GM21526 (cell line): ENCODE data around the gene PECR.
A peak's percentile ranks its signal among the peaks of the same experiment; 100 is the strongest.
"Not testable (repeated sequence)": the region's sequence is repeated elsewhere in the genome, so short reads cannot be mapped to it uniquely, and the experiment has no call there.

Experiments used
- ATAC-seq: cut with Tn5 transposase; IDR thresholded peaks from one replicate; pipeline ENCODE4 v1.9.1; 2021; ENCODE audit warnings: moderate library complexity; ENCODE audit not compliant: unreplicated experiment, low FRiP score

The PECR gene

DNA sequence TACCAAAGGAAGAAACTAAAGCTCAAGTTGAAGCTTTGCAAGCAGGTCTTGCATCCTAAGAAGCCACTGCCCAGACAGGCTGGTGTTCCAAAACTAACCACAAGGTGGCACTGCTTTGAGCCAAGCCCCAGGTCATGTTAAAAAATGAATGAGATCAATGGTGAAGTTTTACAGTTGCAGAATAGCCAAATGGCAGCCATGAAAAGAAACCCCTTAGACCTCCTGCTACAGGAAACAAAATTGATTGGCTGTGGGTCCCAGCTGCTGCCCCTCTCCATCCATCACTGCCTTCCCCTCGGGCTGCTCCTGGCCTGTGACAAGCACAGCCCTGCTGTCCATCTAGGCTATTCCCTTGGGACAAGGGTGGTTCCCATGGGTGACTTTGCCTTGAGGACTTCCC lies 47.5 kb downstream of the PECR start:
- ATAC-seq: peak; percentile 55

DNA sequence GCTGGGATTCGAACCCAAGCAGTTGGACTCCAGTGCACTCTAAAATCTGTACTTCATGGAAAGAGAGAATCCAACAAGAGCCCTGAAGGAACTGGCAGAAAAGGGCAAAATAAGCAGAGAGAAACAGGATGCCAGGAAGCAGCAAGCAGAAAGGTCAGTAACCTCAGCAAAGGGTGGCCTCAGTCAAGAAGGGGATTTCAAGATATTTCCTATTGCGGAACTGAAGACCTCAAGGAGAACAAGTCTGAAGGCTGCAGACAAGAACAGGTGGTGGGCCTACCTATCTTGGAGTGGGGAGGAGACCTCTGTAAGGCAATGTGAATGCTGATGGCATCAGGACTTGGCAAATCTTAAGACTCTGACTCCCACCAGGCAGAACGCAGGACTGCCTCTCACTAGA lies 48.2 kb downstream of the PECR start:
- ATAC-seq: no peak

DNA sequence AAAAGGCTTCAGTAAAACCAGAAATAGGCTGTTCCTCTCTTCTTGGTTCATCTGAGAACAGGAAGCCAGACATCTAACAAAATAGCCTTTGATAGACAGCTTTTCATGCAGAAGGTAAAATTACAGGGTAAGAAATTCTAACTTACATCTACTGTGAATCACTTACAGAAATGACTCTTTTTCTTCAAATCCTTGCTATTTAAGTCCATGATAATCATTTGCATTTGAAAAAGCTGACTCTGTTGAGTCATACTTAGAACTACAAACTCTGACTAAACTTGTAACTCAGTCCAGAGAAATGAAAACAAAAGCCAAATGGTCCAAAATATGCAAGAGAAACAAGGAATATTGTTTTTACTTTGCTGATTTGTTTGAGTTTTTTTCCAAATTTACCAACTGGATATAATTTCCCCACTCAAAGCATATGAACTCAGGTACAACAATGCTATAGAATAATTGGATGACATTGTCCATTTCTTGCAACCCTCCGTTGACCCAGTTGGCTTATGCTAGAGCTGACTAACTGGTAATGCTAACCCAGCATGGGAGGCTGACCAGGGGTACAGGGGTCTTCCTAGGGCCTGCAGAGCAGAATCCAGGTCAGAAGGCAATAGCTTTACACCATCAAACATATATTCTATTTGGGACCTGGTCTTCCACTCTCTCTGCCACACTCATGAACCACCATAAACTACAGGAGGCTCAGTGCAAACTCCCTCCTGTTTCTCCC lies 49.5 kb downstream of the PECR start:
- ATAC-seq: peak; percentile 74

DNA sequence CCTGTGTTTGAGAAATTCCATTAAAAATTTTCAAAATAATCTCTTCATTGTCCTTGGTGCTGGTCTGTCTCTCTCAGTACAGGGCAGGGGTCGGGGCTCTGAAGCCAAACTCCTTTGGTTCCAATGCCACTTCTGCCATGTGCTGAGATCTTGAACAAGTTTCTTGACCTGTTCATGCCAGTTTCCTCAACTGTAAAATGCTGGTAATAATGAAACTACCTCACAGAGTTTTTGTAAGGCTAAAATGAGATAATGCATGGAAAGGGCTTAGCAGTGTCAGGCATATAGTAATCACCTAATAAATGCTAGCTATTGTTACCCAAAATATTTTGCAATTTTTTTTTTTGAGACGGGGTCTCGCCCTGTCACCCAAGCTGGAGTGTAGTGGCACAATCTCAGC lies 51.4 kb downstream of the PECR start:
- ATAC-seq: no peak

DNA sequence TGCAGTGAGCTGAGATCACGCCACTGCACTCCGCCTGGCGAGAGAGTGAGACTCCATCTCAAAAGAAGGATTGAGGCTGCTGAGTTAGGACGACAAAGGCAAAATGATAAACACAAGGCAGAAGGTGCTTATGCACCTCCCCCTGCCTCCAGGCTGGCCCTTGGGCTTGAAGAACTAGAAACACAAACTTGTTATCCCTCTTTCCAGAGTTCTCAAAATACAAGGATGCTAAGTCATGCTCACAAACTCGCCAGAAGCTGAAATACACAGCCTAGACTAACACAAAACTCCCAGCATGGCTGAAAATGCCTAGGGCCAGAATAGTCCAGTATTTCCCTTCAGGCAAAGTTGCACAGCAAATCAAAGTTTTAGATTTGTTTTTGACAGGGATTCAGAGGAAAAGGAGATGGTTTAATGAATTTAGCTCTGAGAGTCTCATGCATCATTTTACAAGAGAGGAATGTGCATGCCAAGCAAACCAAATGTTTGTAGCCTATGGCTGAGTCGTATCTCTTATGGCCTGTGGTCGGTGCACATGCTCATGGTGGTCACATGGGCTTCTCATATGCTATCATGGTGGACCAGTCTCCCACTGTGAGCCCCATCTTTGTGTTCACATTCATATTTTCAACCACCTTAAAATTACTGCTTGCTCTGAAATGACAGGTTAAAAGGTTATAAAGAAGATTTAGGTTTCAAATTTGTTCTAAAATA lies 52.0 kb downstream of the PECR start:
- no peak for ATAC-seq

DNA sequence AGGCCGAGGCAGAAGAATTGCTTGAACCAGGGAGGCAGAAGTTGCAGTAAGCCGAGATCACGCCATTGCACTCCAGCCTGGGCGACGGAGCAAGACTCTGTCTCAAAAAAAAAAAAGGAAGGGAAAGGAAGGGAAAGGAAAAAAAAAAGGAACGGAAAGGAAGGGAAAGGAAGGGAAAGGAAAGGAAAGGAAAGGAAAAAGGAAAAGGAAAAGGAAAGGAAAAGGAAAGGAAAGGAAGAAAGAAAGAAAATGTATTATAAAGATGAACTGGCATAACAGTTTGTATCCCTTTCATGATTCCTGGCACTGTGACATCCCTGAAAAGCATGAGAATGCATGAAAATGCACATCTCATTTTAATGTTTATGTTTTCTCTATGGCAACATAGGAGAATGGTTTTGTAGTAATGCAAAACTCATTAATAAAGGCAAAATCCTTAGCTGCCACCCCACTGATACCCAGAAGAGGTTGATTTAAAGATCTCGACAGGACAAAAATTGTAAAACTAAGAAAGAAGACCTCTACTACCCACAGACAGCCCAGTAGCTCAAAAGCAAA lies 56.8 kb downstream of the PECR start:
- ATAC-seq: no peak

DNA sequence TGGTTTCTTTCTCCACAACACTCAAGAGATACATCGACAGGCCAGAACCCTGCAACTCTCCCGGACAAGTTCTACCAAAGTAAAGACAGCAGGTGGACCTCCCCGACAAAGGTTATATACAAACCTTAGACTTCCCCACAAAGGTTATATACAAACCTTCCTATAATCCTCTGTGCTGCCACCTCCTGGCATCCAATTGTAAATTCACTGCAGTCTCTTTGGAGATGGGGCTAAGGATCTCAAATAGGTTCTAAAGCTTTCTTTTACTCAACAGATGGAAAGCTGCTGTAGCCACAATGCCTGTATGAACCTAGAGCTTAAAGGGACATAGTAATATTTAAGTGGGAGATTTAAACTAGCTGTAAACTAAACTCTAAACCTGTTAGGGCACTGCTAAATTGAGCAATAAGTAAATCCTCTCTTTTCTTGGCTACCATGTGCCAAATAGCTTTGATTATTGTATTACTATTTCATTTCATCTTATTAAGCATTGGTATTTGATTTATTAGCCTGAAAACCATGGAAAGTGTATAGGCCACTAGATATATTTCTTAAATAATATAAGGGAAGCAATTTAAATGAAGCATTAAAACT lies 58.5 kb downstream of the PECR start:
- ATAC-seq: peak; percentile 64

DNA sequence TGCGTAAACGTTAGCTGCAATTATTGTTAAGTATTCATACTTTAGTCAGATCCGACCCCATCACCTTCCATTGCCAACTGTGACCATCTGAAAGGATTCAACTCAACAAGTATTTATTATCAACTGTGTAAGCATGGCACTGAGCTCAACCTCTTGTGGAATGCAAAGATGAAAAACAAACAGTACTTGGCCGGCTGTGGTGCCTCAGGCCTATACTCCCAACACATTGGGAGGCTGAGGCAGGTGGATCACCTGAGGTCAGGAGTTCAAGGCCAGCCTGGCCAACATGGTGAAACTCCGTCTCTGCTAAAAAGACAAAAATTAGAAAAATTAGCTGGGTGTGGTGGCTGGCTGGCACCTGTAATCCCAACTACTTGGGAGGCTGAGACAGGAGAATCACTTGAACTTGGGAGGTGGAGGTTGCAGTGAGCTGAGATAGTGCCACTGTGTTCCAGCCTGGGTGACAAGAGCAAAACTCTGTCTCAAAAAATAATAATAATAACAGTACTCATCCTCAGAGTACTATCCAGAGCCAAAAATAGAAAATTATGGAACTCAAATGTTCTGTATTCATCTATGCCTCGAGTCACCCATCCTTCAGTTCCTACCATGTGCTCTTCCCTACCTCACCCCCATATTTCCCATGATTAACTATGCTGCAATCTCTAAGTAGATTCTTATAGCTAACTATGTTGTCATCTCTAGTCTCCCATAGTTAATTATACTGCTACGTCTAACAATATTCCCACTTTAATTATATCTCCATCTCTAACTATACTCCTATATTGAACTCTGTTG lies 59.6 kb downstream of the PECR start:
- ATAC-seq: no peak

DNA sequence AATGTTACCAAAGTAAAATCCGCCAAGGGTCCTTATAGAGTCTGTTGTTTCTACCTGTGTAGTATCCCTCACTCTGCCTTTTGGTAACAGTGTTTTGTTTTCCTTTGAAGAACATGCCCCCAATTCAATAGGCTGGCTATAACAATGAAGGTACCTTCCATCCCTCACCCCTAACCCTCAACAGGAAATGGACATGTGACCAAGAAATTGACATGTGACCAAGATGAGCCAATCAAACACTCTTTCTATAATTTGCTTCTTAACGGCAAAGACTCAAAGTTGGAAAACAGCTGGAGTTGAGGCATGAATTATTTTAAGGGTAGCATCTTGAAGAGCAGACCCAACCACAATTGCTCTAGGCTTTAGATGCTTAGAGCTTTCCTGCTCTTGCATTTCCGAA lies 62.9 kb downstream of the PECR start:
- no peak for ATAC-seq

DNA sequence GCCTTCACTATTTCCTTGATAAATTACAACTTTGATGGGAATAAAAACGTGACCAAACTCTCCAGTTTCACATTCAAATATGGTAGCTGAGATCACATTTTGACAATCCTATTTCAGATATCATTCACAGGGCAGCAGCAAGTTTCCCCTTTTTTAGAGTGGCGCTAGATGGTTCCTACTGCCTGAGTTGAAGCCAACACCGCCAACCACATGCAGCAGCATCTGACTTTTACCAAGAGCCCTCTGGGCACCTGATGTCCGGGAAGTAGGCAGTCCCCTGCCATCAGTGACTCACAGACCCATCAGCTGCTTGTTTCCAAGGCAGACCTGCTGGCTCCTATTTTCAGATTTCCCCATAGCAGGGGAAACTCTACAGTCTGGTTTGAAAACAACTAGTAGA lies 64.2 kb downstream of the PECR start:
- no peak for ATAC-seq

DNA sequence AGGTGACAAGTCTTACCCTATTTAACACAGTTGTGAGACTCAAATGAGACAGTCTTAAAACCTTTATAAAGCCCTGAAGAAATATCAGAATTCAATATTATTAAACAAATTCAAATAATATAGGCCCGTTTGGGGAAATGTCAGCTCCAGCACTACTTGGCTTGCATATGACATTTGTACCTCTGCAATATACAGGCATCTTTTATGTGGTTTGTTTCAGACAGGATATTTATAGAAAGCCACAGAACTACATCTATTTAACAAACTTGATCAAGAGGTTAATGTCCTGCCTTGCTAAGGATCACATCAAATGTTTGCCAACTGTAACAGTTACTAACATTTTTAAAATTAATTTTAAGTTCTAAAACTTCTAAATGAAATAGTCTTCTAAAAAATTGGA lies 65.0 kb downstream of the PECR start:
- ATAC-seq: no peak

DNA sequence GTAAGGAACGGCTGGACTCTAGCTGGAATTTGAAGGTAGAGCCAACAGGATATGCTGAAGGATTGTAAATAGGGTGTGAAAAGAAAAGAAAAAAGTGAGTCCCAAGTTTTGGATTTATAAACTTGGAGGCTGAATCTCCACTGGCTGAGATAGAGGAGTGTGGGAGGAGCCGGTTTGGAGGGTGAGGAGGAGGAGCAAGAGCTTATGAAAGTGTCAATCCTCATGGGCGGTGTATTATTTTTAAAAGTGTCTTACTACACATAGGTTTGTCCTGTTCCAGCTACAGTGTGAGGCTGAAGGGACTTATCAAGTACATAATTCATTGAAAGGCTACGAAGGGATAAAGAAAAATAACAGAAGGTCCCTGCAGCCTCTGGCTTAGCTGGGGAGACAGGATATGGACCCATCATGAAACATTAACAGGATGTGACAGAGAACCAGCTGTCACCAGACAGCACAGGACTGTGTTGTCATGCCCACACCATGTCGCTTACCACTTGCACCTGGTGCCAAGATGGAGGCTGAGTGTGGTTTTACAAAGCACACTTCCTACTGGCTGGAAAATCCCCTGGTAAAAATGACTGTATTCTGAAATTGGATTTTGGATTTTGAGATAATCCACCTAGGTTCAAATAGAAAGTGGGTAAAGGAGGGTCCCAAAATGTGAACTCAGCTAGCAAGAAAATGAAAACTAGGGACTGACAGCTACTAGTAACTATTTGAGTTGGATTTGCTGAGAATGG lies 65.7 kb downstream of the PECR start:
- peak; percentile 77 for ATAC-seq

DNA sequence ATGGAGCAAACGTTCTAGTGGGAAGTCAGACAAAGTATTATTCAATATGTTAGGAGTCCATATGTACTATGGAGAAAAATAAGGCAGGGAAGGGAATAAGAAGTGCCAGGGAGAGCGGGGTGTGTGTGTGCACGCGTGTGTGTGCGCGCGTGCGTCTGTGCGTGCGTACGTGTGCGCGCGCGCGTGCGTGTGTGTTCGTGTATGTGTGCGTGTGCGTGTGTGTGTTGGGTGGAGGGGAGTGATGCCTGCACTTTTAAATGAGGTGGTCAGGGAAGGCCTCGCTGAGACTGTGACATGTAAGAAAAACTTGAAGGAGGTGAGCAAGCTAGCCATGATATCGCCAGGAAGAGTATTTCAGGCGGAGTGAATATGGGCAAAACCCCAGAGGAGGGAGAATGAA lies 66.6 kb downstream of the PECR start:
- no peak for ATAC-seq

DNA sequence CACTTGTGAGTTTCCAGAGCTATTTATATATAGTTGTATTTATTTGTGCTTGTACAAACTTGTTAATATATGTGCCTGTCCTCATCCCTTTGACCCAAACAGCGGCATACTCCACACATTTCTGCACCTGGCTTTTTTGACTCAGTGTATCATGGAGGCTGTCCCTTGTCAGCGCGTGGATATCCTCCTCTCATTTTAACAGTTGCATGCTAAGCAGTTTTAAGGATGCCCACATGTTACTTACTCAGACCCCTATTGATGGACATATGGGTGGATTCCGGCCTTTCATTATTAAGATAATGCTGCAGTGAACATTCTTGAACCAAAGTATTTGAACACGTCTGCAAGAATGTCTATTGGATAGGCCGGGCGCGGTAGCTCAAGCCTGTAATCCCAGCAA lies 67.6 kb downstream of the PECR start:
- ATAC-seq: no peak

DNA sequence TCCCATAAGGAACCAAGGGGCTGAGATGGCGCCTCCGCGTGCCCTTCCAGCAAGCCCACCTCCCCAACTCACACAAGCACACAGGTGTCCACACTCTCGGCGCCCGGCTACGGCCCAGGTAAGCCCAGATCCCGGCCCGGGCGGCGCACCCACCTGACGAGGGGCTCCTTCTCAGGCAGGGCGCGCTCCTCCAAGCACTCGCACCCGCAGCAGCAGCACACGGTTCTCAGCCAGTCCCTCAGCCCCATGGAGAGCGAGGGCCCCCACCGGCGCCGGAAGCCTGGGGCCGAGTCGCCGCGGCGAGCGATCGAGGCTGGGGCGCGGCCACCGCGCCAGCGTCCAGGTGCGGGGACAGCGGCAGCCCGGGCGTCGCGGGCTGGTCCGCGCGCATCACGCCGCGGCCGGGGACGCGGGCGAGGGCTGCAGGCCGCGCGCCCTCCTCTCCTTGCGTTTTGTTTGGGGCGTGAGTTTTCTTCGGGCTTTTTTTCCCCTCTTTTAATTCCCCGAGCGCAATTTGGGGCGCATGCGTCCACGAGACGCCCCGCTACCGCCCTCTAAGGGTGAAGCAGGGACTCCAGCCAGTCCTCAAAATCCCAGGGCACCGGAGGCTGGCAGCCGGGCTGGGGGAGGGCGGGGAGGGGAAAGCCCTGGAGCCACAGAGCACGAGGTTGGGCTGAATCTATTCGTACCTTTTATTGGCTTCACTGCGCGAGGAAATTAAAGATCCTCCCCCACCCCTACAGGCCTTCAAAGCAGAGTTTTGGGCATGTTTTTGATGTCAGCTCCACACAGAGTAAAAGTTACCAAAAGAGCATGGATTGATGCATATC lies 68.3 kb downstream of the PECR start, which contains the start of gene MREG:
Gene MREG (minus strand): TSS at position 472 of the 830 bp plus-strand sequence. CDS start 224 bp downstream, at position 248.
- ATAC-seq: peak; percentile 50

DNA sequence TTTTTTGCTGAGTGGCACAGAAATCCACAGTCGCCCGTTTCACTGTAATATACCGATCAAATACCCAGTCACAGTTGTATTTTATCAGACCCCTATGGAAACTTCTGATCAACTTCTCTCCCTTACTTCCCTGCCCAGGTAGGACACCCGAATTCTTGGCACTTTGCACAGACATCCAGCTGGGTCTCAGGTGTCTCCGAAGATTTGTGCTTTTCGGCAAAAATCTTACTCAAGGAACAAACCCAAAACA lies 68.9 kb downstream of the PECR start:
- no peak for ATAC-seq

DNA sequence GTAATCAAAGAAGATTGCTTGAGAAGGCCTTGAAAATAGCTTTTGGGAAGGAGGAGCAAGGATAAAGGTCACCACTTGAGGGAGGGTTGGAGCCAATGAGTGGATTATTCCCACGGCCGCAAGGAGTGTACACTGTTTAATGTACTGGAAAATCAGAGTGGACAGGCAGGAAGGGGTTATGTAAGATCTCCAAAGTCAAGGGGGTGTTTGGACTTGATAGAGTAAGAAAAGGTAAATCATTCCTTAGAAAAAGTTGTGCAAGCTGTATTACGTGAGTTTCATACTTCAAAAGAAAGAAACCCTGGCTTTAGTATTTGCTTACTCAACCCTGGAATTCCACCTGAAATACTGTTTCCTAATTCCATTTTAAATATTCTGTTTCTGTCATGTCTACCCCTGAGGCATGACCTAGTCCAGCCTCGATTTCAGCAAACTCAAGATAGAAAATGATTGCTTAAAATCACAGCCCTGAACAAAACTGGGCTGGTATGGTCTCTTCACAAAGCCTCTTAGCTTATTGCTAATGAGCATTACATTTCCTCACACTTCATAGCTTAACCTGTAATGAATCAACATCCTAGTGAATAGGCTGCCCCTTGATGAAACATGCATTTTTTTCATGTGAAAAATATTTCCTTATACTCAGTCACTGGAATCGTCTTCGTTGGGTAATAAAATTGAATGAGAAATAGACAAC lies 69.3 kb downstream of the PECR start:
- ATAC-seq: no peak

DNA sequence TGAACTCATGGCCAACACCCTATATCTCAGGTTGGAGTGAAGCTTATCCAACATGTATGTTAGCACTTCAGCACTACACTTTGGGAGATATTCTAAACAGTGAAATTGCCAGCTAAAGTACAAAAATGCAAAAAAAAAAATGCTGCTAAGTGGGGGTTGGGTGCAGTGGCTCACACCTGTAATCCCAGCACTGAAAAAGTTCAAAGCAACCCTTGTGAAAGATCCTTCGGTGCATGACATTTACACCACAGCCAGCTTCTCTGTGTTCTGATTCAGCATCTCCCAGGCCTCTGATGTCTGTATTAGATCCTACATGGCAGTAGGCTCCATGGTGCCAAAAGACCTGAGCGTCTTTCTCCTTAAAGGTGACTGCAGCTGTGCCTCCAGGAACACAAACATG lies 72.4 kb downstream of the PECR start:
- not testable (repeated sequence) for ATAC-seq

DNA sequence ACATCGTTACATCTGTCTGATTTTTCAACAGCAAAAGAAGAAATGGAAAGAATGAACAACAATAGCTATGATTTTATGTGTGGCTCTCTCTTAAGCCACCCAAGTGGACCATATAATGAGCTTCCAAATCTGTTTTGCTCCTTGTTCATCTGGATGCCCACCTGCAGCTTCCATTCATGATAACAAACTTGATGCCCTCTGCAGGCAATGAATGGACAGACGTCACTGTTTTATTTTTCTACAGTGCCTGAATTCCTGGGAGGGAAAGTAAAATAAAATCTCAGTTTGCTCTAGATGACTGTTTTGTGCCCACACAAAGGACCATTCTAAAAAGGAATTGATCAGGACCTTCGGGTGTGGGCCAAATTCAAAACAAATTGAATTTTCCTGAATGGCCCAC lies 73.2 kb downstream of the PECR start:
- no peak for ATAC-seq
